GM12865 (cell line): ENCODE results near the gene NKD1.
A peak's percentile ranks its signal among the peaks of the same experiment; 100 is the strongest.

Source experiments
- DNase-seq: peaks from one replicate; pipeline ENCODE4 v3.0.0; 2010; ENCODE audit warnings: low read depth
- H3K4me3 ChIP-seq: 2 replicates; pipeline ENCODE4 v1.5.1; 2011; ENCODE audit warnings: mild to moderate bottlenecking, low read depth, low read length, control low read depth
- CTCF ChIP-seq: IDR thresholded peaks from 2 replicates; pipeline ENCODE4 v1.5.1; 2011; ENCODE audit warnings: low read length, control low read depth, low read depth, inconsistent platforms; ENCODE audit not compliant: insufficient read depth; ENCODE audit errors: missing control alignments

NKD1 gene

GRCh38 chr16:50645563-50646220 is 97.5 kb downstream of the NKD1 start:
- DNase-seq = no peak
- TF ChIP-seq CTCF = no peak
- H3K4me3 ChIP-seq = no peak overlapping the region

DNA sequence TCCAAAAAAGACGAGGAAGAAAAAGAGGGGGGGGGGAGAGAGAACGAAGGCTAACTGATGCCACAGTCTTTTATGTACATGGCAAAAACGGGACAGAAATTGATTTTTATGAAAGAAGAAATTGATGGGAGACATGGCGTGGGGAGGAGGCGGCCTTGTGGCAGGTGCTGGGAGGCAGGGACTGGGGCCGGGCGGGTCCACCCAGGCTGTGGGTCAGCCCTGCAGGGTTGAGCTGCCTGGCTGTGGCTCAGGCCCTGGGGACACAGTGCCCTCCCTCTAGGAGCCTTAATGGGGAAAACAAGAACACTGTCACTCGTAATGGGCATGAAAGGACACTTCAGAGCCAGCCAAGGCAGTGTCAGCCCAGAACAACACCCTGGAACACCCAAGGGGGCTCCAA is 98.1 kb downstream of the NKD1 start:
- TF ChIP-seq CTCF = no peak
- DNase-seq = no peak
- H3K4me3 ChIP-seq = no peak overlapping the region

- TF ChIP-seq CTCF = no peak
- H3K4me3 ChIP-seq = no peak overlapping the region
- DNase-seq = peak; percentile 22
Observed at GRCh38 chr16:50651835-50652438, 103.7 kb downstream of the NKD1 start.

GRCh38 chr16:50652836-50653425 is 104.7 kb downstream of the NKD1 start:
- DNase-seq = no peak
- no peak for TF ChIP-seq CTCF
- no peak overlapping the region for H3K4me3 ChIP-seq

GRCh38 chr16:50653633-50654519 is 105.7 kb downstream of the NKD1 start:
- no peak overlapping the region for H3K4me3 ChIP-seq
- DNase-seq = no peak
- TF ChIP-seq CTCF = no peak

- DNase-seq = no peak
- no peak for TF ChIP-seq CTCF
- no peak overlapping the region for H3K4me3 ChIP-seq
Observed at GRCh38 chr16:50655558-50656055, 107.4 kb downstream of the NKD1 start.
